Measurements from ENCODE around the gene ADARB2.

The ADARB2 gene

DNA sequence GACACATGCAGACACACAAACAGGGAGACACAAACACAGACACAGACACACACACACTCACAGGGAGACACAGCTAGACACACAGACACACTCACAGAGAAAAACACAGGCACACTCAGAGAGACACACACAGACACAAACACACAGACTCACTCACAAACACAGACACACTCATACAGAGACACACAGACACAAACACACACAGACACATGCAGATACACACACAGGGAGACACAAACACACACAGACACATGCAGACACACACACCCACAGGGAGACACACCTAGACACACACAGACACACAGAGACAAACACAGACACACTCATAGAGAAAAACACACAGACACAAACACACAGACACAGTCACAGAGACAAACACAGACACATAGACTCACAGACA is 67.9 kb downstream of the ADARB2 start:
- Histone ChIP-seq H3K36me3 (ENCODE audit: control insufficient read depth in 1 of 2, insufficient read depth in 2 of 2, low read length in 2 of 2) (no peaks in the 10 kb centered on the region), H3K4me3 (ENCODE audit: low read depth in 1 of 2, low read length in 2 of 2) (no peak overlapping the region), H3K27me3 (ENCODE audit: low read depth, low read length) (no peaks in the 10 kb centered on the region), H3K9me3 (ENCODE audit: control insufficient read depth in 1 of 2, low read length in 2 of 2) (no peaks in the 10 kb centered on the region), H3K4me1 (ENCODE audit: control insufficient read depth in 1 of 2, insufficient read depth in 2 of 2, low read length in 2 of 2) (no peaks in the 10 kb centered on the region), H3K27ac (ENCODE audit: low read length) (no peak overlapping the region)

- Histone ChIP-seq H3K27ac (ENCODE audit: low read length) (no peak overlapping the region), H3K27me3 (ENCODE audit: low read depth, low read length) (no peaks in the 10 kb centered on the region), H3K4me1 (ENCODE audit: control insufficient read depth in 1 of 2, insufficient read depth in 2 of 2, low read length in 2 of 2) (no peaks in the 10 kb centered on the region), H3K9me3 (ENCODE audit: control insufficient read depth in 1 of 2, low read length in 2 of 2) (no peaks in the 10 kb centered on the region), H3K36me3 (ENCODE audit: control insufficient read depth in 1 of 2, insufficient read depth in 2 of 2, low read length in 2 of 2) (no peaks in the 10 kb centered on the region), H3K4me3 (ENCODE audit: low read depth in 1 of 2, low read length in 2 of 2) (no peak overlapping the region)
Observed at GRCh38 chr10:1668399-1668798, 68.9 kb downstream of the ADARB2 start.

GRCh38 chr10:1667392-1667791 is 69.9 kb downstream of the ADARB2 start:
- Histone ChIP-seq H3K9me3 (ENCODE audit: control insufficient read depth in 1 of 2, low read length in 2 of 2) (no peaks in the 10 kb centered on the region), H3K4me3 (ENCODE audit: low read depth in 1 of 2, low read length in 2 of 2) (no peak overlapping the region), H3K27me3 (ENCODE audit: low read depth, low read length) (no peaks in the 10 kb centered on the region)

GRCh38 chr10:1666147-1666546 is 71.2 kb downstream of the ADARB2 start:
- no peaks in the 10 kb centered on the region for H3K36me3 ChIP-seq (ENCODE audit: control insufficient read depth in 1 of 2, insufficient read depth in 2 of 2, low read length in 2 of 2)
- H3K9me3 ChIP-seq (ENCODE audit: control insufficient read depth in 1 of 2, low read length in 2 of 2): no peaks in the 10 kb centered on the region
- no peak overlapping the region for H3K4me3 ChIP-seq (ENCODE audit: low read depth in 1 of 2, low read length in 2 of 2)
- no peak overlapping the region for H3K27ac ChIP-seq (ENCODE audit: low read length)
- H3K4me1 ChIP-seq (ENCODE audit: control insufficient read depth in 1 of 2, insufficient read depth in 2 of 2, low read length in 2 of 2): no peaks in the 10 kb centered on the region
- no peaks in the 10 kb centered on the region for H3K27me3 ChIP-seq (ENCODE audit: low read depth, low read length)

More at GRCh38 chr10:1667392-1667791, 69.9 kb downstream of the ADARB2 start:
- Histone ChIP-seq H3K27ac (ENCODE audit: low read length) (no peak overlapping the region), H3K36me3 (ENCODE audit: control insufficient read depth in 1 of 2, insufficient read depth in 2 of 2, low read length in 2 of 2) (no peaks in the 10 kb centered on the region), H3K4me1 (ENCODE audit: control insufficient read depth in 1 of 2, insufficient read depth in 2 of 2, low read length in 2 of 2) (no peaks in the 10 kb centered on the region)

- Histone ChIP-seq H3K27ac (ENCODE audit: low read length) (no peak overlapping the region), H3K4me1 (ENCODE audit: control insufficient read depth in 1 of 2, insufficient read depth in 2 of 2, low read length in 2 of 2) (no peaks in the 10 kb centered on the region), H3K36me3 (ENCODE audit: control insufficient read depth in 1 of 2, insufficient read depth in 2 of 2, low read length in 2 of 2) (no peaks in the 10 kb centered on the region), H3K4me3 (ENCODE audit: low read depth in 1 of 2, low read length in 2 of 2) (no peak overlapping the region), H3K9me3 (ENCODE audit: control insufficient read depth in 1 of 2, low read length in 2 of 2) (no peaks in the 10 kb centered on the region), H3K27me3 (ENCODE audit: low read depth, low read length) (no peaks in the 10 kb centered on the region)
Observed at GRCh38 chr10:1665681-1666080, 71.6 kb downstream of the ADARB2 start.

DNA sequence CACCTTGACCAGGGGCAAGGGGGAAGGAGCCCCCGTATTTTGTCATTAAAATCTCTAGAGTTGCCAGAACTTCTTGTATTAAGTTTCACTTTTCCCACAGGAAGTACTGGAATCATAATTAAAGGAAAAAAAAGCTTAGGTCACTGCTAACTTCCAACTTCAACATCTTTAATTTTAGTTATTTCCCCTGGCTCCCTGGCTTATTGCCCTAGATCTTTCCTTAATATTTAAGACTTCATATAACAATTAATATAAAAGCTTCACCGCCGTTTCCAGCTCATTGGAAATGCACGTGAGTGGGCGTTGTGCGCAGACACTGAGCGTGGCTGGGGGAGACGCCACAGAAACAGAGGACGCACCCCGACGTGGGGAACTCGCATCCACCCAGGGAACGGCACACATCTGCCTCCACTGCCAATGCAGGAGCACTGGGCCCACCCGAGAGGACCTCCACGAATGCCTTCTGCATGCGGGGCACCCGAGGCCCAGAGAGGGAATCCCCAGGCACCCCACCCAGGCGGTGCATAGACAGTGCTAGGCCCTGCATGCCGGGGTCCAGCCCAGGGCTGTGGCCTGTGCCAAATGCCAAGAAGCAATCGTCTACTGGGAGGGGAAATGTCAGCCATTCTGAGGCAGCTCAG is 72.2 kb downstream of the ADARB2 start:
- H3K9me3 ChIP-seq (ENCODE audit: control insufficient read depth in 1 of 2, low read length in 2 of 2): no peaks in the 10 kb centered on the region
- H3K4me3 ChIP-seq (ENCODE audit: low read depth in 1 of 2, low read length in 2 of 2): no peak overlapping the region
- peaks cover 2% of the 10 kb centered on the region for H3K27me3 ChIP-seq (ENCODE audit: low read depth, low read length)
- H3K4me1 ChIP-seq (ENCODE audit: control insufficient read depth in 1 of 2, insufficient read depth in 2 of 2, low read length in 2 of 2): no peaks in the 10 kb centered on the region
- H3K36me3 ChIP-seq (ENCODE audit: control insufficient read depth in 1 of 2, insufficient read depth in 2 of 2, low read length in 2 of 2): no peaks in the 10 kb centered on the region
- no peak overlapping the region for H3K27ac ChIP-seq (ENCODE audit: low read length)

GRCh38 chr10:1664333-1664964 is 72.9 kb downstream of the ADARB2 start:
- Histone ChIP-seq H3K27me3 (ENCODE audit: low read depth, low read length) (peaks cover 2% of the 10 kb centered on the region), H3K9me3 (ENCODE audit: control insufficient read depth in 1 of 2, low read length in 2 of 2) (no peaks in the 10 kb centered on the region), H3K27ac (ENCODE audit: low read length) (no peak overlapping the region), H3K4me1 (ENCODE audit: control insufficient read depth in 1 of 2, insufficient read depth in 2 of 2, low read length in 2 of 2) (no peaks in the 10 kb centered on the region), H3K4me3 (ENCODE audit: low read depth in 1 of 2, low read length in 2 of 2) (no peak overlapping the region), H3K36me3 (ENCODE audit: control insufficient read depth in 1 of 2, insufficient read depth in 2 of 2, low read length in 2 of 2) (no peaks in the 10 kb centered on the region)

DNA sequence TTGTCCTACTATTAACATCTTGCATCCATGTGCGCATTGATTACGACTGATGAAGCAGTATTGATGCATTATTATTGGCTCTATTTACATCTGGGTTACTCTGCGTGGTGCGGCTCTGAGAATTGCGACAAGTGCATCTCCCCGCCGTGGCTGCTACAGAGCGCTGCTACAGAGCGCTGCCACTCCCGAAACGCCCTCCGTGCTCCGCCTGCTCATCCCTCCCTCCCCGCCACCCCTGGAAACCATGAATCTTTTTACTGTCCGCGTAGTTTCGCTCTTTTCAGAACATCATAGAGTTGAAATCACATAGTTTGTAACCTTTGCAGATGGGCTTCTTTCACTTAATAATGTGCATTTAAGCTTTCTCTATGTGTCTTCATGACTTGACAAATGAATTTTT is 74.1 kb downstream of the ADARB2 start:
- Histone ChIP-seq H3K4me1 (ENCODE audit: control insufficient read depth in 1 of 2, insufficient read depth in 2 of 2, low read length in 2 of 2) (no peaks in the 10 kb centered on the region), H3K36me3 (ENCODE audit: control insufficient read depth in 1 of 2, insufficient read depth in 2 of 2, low read length in 2 of 2) (no peaks in the 10 kb centered on the region), H3K27me3 (ENCODE audit: low read depth, low read length) (peaks cover 2% of the 10 kb centered on the region), H3K4me3 (ENCODE audit: low read depth in 1 of 2, low read length in 2 of 2) (no peak overlapping the region), H3K9me3 (ENCODE audit: control insufficient read depth in 1 of 2, low read length in 2 of 2) (no peaks in the 10 kb centered on the region), H3K27ac (ENCODE audit: low read length) (no peak overlapping the region)

- Histone ChIP-seq H3K27me3 (ENCODE audit: low read depth, low read length) (peaks cover 2% of the 10 kb centered on the region), H3K36me3 (ENCODE audit: control insufficient read depth in 1 of 2, insufficient read depth in 2 of 2, low read length in 2 of 2) (no peaks in the 10 kb centered on the region), H3K9me3 (ENCODE audit: control insufficient read depth in 1 of 2, low read length in 2 of 2) (no peaks in the 10 kb centered on the region), H3K4me1 (ENCODE audit: control insufficient read depth in 1 of 2, insufficient read depth in 2 of 2, low read length in 2 of 2) (no peaks in the 10 kb centered on the region), H3K27ac (ENCODE audit: low read length) (no peak overlapping the region), H3K4me3 (ENCODE audit: low read depth in 1 of 2, low read length in 2 of 2) (no peak overlapping the region)
Observed at GRCh38 chr10:1662438-1663025, 74.8 kb downstream of the ADARB2 start.

DNA sequence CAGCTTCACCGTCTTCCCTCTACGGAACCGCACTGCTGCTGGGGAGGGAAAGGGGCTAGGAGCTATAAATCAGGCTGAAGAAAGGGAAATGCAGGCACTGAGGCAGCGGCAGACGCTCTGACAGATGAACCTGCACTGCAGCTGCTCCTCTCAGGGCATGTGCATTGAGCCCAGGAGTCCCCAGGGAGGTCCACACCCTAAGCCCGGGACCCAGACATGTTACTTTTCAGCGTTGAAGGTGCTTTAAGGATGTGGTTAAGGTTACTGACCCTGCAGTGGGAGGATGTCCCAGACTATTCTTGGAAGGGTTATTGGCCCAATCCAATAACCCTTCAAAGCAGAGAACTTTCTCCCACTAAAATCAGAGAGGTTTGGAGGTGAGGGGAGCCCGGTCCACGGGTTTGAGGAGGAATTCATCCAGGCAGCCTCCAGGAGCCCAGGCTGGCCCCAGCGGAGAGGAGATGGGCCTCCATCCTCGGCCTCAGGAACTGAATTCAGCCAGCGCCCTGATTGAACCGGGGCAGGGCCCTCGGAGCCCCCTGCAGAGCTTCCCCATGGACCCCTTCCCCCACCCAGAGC is 75.4 kb downstream of the ADARB2 start:
- Histone ChIP-seq H3K36me3 (ENCODE audit: control insufficient read depth in 1 of 2, insufficient read depth in 2 of 2, low read length in 2 of 2) (no peaks in the 10 kb centered on the region), H3K27me3 (ENCODE audit: low read depth, low read length) (peaks cover 2% of the 10 kb centered on the region), H3K9me3 (ENCODE audit: control insufficient read depth in 1 of 2, low read length in 2 of 2) (no peaks in the 10 kb centered on the region), H3K4me3 (ENCODE audit: low read depth in 1 of 2, low read length in 2 of 2) (no peak overlapping the region), H3K4me1 (ENCODE audit: control insufficient read depth in 1 of 2, insufficient read depth in 2 of 2, low read length in 2 of 2) (no peaks in the 10 kb centered on the region), H3K27ac (ENCODE audit: low read length) (no peak overlapping the region)

DNA sequence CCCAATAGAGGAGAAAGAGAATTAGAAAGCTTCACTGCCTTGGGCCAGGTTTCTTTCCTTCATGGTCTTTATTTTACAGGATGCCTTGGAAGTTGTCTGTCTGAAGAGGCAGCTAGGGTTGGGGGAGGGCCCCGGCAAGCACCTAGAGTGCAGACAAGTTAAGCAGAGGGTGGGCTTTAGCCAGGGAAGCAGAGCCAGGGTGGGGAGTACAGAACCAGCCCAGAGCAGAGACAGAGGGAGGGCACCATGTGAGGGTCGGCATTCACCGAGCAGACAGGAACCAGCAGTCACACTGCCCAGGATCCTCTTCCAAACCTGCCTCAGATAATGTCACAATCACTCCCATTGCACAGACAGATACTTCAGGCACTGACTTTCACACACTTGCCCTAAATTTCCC is 75.9 kb downstream of the ADARB2 start:
- H3K36me3 ChIP-seq (ENCODE audit: control insufficient read depth in 1 of 2, insufficient read depth in 2 of 2, low read length in 2 of 2): no peaks in the 10 kb centered on the region
- no peaks in the 10 kb centered on the region for H3K4me1 ChIP-seq (ENCODE audit: control insufficient read depth in 1 of 2, insufficient read depth in 2 of 2, low read length in 2 of 2)
- H3K9me3 ChIP-seq (ENCODE audit: control insufficient read depth in 1 of 2, low read length in 2 of 2): no peaks in the 10 kb centered on the region
- no peak overlapping the region for H3K27ac ChIP-seq (ENCODE audit: low read length)
- H3K4me3 ChIP-seq (ENCODE audit: low read depth in 1 of 2, low read length in 2 of 2): no peak overlapping the region
- H3K27me3 ChIP-seq (ENCODE audit: low read depth, low read length): peaks cover 2% of the 10 kb centered on the region

Data from muscle layer of duodenum (tissue), 2 donors.